Stimulated activated CD8-positive, alpha-beta memory T cell treated with anti-CD3 and anti-CD28 coated beads, Interleukin-15, amount 100 ng/mL, for 1 hour (primary cell): ENCODE data around the gene NFASC.

Source experiments
- DNase-seq: peaks from one replicate; pipeline ENCODE4 v3.0.0-alpha.2; 2020; ENCODE audit warnings: low read depth

The NFASC gene

DNA sequence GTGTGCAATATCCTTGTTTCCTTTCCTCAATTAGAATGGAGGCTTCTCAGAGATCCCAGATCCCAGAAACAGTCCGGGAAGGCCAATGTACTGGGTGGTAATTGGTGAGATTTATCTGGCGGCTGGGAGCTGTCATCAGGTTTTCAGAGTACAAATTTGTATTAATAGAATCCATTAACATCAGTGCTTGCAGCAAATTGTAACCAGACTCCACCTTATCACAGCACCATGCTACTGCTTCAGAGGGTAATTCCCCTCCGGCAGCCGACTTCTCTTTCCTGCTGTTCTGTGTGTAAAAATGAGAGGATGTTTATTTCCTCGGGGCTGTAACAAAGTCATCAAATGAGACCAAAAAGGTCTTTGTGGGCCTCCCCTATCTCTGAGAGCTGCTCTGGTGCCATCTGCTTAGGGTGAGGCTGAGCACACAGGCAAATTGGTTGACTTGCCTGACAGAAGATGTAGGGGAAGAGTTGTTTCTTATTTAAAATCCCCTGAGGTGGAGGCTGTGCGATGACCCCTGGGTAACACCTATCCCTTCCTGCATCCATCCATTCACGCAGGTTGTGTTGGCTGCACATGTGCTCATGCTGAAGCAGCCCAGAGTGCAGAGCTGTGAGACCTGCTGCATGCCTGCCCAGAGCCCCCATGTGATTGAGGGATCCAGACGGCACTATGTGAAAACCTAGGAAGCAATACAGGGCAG, 19.2 kb downstream of the NFASC start:
- no peak for DNase-seq

DNA sequence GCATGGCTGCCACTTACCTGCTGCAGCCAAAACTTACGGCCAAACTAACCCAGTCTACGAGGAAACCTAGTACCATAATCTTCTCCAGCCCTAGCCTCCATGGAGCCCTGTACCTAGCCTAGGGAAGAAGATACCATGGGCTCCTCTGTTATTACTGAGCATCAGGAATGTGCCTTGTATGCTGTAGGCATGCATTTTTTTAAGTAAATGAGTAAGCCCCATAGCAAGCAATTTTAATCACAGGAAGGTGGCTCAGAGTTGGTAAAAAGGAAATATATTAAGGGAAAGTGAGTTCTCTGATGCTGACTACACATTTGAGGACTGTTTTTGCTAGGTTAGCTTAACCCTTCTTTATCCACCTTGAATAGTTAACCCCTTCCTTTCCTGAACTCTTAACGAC, 21.2 kb downstream of the NFASC start:
- no peak for DNase-seq

DNA sequence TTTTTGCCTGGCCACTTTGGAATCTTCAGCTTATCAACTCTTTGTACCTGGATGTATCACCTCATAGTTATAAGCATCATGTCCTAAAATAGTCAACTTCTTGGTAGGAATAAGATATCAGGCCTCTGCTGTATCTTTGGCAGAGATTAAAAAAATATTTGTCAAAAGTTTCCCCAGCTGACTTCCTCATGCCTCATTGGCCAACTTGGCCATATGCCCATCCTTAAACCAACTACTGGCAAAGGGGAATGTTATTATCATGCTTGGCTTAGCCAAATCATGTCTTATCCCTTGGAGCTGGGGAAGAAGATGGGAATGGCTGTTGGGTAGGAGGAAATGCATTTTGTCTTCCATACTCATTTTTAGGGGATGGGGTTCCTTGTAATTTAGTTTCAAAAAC, 23.4 kb downstream of the NFASC start:
- no peak for DNase-seq

DNA sequence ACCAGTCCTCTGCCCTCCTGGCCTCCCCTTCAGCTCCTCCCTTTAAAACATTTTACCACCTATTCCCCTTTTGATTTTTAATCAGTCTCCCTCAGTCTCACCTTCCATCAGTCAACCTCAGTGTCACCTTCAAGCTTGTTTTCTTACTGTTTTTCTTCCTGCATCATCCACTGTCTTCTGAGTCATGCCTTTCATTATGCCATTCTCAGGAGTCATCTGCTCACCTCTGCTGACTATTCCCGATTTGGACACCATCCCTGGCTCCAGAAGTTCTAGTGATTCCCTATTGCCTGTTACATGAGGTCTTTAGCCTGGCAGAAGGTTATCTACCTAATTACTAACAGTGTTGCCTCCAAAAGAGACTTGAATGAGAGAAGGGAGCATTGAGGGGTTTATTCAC, 23.9 kb downstream of the NFASC start:
- no peak for DNase-seq

DNA sequence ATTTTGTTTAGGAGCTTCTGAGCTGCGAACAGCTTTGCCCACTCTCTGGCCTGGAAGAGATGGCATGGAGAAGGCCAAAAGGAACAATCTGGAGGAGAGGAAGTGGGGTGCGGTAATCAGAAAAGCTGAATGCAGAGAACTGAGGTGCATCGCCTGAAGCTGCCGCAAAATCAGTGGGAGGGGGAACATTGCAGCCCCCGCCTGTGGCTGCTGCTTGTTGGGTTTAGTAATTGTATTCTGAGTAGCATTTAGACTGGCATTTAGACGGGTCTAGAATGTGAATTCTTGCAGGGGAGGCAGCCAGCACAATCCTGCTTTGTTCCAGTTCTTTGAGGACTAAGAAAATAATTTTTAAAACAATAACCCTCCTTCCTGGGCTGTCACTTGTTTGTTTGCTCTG, 25.4 kb downstream of the NFASC start:
- DNase-seq, result no peak

DNA sequence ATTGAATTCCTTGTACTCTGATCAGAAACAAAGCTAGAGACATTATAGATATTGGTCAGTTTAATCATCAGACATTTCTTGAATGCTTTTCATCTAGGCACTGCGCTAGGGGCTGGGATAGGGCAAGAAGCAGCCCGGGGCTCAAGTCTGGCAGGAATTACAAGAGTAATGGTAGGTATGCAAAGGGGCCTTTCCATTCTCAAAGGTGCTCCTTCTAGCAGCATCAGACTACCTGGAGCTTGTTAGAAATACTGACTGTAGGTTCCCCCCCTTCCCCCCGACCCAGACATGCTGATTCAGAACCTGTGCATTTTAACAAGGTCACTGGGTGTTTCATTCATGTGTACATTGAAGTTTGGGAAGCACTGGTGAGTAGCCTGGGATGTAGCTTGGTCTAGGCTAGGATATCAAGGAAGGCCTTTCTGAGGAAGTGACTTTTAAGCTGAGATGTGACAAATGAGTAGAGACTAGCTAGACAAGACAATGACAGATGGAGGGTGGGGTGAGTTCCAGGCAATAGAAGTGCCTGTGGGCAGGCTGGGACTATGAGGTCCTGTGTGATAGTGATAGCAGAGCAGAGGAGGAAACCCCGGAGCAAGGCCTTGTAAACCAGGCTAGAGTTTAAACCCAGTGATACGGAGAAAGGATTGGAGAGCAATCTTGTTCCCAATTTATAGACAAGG, 26.3 kb downstream of the NFASC start:
- DNase-seq, result no peak

DNA sequence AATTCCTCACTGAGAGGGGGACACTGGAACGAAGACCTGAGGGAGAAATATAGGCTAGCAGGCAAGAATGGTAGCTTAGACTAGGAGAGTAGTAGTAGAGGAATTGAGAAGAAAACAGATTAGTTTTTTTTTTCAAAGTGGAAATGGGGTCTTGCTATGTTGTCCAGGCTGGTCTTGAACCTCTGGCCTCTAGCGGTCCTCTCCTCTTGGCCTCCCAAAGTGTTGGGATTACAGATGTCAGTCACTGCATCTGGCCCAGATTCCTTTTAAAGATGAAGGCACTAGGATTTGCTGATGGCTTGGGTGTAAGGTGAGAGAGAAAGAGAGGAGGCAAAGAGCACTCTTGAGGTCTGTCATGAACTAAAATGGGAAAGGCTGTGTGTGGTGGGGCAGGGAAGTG, 30.1 kb downstream of the NFASC start:
- no peak for DNase-seq

DNA sequence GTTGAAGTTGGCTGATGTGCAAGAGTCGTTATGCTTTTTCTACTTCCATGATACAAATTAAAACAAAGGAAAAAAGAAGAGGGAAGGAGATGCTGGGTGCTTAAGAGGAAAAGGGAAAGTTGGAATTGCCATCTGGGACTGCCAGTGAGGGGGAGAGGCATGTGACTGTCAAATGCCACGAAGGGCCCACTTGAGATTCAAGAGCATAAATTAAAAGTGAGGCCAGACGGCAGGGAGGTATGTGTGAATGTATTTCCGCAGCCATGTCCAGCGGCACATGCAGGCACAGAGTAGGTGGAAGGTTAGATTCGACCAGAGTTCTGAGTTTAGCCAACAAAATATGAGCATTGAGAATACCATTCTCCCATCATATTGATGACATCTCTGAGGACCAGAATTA, 32.0 kb downstream of the NFASC start:
- no peak for DNase-seq

DNA sequence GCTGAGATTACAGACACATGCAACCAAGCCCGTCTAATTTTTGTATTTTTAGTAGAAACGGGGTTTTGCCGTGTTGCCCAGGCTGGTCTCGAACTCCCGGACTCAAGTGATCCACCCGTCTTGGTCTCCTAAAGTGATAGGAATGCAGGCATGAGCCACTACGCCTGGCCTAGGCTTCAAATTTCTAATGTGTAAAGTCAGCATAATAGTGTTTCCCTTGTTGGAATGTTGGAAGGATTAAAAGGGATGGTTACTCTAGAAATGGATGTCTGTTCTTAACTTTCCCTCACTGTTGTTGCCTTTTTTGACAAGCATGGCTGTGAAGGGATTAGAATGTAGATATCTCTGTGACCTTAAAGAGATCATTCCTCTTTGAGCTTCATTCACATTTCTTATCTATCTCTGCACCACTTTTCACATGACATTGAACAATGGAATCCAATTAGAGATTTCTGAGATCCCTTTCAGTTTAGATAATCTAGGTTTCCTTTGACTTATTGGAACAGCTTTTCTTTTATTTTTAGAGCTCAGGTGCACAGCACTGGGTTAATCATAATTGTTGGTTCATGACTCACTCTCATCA, 33.7 kb downstream of the NFASC start:
- no peak for DNase-seq

DNA sequence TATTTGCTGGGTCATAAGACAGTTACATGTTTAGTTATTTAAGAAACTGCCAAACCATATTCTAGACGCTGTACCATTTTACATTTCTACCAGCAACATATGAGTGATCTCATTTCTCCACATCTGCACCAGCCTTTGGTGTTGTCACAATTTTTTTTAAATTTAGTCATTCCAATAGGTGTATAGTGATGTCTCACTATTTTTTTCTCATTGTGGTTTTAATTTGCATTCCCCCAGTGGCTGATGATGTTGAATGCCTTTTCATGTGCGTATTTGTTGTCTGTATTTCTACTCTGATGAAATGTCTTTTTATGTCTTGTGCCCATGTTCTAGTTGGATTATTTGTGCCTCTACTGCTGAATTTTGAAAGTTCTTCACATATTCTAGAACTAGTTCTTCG, 38.4 kb downstream of the NFASC start:
- DNase-seq, result no peak

DNA sequence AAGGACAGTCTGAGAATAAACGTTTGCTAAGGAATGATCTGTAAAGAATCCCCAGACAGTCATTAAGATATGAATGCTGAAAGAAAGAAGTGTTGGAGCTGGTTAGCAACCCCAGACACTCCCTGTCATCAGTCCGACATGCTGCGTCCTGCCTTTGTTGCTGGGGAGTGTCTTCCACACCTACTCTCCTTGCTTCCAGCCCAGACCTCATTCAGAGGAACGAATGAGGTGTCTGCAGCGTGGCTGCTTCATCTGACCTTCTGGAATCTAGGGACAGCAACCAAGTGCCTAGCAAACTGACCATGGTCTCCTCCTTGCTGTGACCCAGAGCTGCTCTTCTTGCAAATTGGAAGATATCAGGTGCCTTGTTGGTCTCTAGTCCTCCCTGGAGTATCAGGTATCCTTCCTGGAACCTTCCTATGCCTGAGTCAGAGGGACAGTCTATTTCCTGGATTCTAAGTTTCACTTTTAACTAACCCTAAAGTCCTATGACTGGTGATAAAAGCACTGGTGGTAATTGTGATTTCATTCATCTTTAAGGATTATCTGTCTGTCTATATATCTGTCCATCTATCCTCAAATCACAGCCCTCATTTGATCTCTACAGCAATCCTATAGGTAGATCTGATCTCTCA, 45.3 kb downstream of the NFASC start:
- DNase-seq, result no peak

DNA sequence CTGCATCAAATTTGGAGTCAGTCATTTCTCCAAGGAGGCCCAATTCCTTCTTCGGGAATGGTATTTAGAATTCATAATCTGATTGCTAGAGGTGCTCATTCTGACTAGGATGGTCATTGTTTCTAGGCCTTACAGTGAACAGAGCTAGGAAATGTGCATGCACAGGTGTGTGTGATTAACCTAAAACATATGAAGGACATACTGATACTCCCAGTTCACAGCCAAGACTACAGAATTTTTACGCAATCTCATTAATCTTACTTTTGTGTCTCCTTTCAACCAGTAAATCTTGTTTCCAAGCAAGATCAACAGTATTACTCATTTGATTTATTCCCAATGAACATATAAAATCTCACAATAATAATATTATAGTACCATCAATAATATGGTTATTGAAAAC, 47.1 kb downstream of the NFASC start:
- no peak for DNase-seq

DNA sequence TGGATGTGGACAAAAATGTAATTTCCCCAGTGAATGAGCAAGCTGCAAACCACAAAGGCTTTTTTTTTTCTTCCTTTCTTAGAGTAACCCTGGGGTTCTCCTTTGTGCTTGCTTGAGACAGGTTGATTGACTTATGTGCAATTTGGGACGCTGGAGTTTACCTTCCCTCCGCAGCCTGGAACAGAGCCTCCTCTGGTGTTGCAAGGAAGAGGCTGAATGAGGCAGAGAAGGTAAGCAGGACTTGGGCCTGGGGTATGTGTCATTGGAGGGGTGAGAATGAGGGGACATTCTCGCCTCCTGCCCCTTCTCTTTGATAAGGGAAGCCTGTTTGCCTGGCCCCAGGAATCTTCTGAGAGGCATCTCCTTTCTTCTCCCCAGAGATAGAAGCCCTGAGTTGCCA, 49.8 kb downstream of the NFASC start:
- no peak for DNase-seq

DNA sequence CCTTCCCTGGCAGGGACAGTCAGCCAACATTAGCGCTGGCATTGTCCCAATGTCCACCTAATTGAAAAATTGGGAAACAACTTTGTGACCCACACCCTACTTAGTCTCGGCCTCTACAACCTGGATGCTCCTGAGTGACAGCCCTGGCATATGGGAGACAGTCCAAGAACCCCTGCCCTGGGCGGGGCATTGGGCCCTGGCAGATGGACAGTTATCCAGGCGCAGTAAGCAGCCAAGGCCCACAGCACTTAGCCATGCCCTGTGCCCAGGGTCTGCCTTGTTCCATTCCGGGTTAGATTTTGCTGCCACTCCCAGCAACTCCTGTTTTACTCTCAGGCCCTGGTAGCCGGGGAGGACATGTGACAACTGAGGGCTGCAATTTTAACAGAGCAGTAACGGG, 50.3 kb downstream of the NFASC start:
- no peak for DNase-seq

DNA sequence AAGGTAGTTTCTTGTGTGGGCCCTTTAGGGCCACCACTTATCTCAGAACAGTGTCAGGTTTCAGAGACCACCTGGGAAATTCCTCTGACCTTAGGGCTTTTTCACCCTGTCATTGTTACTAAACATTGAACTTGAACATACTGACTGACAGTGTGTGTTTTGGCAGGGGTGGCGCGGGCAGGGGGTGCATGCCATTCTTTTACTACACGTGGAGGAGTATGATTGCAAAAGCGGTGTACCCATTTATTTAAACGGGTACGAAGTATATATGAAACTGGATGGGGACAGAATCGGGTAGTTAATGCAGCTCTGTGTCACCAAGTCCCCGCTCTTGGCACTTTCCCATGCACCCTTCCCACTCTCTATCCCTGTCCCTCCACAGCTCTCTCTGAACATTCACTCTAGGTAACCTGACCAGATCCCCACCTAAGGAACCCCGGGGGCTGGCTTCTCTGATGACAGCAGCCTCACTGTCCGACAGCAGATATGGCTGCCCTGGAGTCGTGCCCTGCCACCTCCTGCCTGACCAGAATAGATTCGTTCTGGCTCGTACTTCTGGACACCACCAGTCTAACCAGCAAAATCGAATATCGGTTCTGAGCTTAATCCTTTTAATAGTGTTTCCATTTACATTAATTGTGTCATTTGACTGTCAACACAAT, 51.3 kb downstream of the NFASC start:
- DNase-seq, result no peak

DNA sequence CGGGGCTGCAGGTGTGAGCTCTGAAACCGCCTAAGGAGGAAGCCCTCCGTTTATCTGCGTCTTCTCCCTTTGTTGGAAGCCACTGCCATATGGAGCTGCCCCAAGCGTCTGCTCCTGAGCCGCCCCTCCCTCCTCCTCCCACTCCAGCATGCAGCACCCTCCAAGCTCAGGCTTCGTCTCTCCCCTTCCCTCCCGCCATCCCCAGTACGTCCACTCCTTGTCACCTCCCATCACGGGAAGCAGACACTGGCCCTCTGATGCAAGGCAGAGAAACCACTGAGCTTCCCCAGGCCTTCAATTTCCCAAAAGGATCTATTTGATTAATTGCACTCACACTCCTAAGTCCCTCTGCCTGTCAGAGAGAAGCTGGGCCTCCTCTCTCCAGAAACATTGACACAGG, 52.5 kb downstream of the NFASC start:
- DNase-seq, result no peak

DNA sequence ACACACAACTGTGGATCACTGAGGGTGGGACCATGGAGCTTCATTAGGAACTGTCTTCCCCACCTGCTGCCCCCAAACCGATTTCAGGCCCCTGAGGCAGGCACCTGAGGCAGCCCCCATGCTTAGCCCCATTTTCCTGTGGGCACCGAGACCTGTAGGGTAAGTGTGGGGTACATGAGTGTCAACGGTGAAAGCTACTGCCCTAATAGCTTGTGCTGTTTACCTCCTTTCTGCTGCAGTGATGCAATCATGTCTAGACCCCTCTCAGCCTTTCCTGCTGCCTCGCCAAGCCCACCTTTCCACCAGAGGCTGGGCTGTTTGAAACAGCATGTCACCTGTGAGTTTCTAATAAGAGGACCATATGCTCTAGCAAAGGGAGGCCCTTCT, 53.0 kb downstream of the NFASC start:
- no peak for DNase-seq

DNA sequence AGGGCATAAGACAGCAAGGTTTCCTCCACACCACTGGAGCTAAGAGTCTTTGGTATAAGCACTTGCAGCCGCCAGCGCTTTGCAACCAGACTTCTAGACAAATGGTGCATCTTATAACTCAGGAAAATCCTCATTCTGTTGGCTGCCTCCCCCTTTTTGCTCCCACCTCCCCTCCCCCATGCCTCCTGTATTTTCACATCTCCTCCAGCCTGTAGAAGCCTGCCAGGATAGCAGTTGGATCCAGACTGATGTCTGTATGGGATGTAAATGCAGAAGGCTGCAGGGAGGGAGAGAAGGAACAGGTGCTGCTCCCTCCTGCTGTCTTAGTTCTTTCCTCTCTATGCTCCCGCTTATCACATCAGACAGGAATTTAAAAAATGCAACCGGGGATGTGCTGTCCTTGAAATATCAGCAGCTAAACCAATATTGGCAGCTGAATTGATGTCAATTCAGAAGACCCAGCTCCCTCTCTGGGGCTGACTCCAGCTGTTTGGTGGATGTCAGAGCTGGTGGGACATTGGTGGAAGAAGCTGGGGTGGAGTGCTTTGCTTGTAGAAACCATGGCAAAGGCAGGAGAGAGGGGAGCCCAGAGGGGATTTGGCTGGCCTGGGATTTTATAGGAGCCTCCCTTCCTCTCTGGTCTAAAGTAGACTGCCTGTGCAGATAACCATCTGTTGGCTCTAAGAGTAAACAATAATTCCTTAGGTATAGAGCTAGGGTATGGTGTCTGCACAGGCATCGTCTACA, 53.5 kb downstream of the NFASC start:
- DNase-seq, result no peak

DNA sequence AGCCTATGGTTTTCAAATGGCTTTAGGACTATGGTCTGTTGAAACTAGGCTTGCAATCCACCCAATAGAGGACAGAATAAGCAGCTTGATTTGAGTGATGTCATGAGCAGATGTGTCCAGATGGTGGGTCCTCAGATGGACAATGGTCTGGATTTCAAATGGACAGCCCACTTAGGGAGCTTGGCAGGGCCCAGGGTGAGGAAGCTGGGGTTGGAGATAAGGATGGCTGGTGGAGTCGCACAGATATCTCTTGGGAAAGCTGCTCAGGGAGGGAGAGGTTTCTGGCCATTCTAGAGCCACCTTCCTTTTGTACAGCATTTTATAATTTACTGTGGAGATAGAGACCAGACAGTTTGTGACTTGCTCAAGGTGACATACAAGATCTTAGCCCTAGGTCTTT, 55.0 kb downstream of the NFASC start:
- DNase-seq, result no peak

DNA sequence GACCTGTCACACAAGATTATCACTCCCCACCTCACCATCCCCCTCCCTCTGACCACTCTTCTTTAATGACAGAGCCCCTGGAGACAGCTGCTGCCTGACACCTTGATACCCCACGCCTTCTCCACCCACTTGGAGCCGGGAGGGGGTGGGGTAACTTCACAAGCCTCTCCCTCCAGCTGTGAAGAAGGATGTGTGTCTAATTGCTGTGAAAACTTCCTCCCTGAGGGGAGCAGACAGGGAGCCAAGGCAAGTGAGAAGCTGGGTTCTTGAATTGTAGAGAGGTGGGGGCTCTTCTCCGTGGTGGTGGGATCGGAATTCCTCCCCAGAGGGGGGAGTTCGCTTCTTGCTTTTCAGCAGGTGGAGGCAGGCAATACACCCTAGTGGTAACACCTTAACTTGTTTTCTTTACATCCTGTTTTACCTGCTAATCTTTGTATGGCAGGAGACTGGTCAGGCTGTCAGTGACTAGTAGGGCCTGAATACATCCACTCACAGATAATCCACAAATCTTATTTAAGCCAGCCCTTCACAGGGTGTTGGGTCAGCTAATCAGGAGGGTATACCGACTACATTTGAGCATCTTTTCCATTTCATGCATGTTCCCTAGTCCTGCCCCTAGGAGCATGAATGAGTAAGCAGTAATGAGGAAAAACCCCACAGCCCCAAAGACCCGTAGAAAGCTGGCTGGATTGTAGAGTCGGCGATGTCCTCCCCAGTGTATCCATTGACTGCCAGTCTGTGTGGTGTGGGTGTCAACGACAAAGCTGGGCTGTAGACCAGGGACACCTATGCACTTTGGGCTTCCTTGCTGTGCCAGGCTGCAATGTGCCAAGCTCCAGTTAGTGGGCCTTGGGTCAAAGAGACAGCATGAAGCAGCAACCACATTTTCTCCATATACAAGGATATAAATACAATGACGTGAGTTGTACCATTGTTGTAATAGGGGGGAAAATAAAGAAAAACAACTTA, 57.3 kb downstream of the NFASC start:
- DNase-seq, result no peak
